OCI-LY7 (cell line): Measurements from ENCODE around the gene SLC17A8. TPM values are rescaled to one million over a fixed set of nuclear protein-coding genes. Genes with fewer than 3 reads are reported as not detected.

Experiments used
- BruUV-seq: library from RNA; stranded (reverse); fragments of 400-500 nt; replicated peaks from 2 replicates; lab custom pipeline; 2021; lab: Mats Ljungman, UMichigan
- CTCF ChIA-PET: fragments of 300-600 bp; sonication (Branson Sonifier 250); formaldehyde crosslinking; loops from one replicate; lab custom pipeline; 2022; ENCODE audit warnings: antibody characterized with exemption; ENCODE audit not compliant: unreplicated experiment; lab: Charles Lee
- POLR2A ChIA-PET: fragments of 300-600 bp; sonication (Branson Sonifier 250); formaldehyde crosslinking; loops from one replicate; lab custom pipeline; 2022; ENCODE audit warnings: antibody characterized with exemption; lab: Charles Lee
- DNase-seq: peaks from one replicate; pipeline ENCODE4 v3.0.0-alpha.2; 2015; ENCODE audit warnings: low spot score
- H2AFZ ChIP-seq: fragments of 200-600 bp; sonication (generic), shearing (Covaris generic); 2 replicates; pipeline ENCODE4 v1.6.1; 2014; ENCODE audit warnings: mild to moderate bottlenecking, antibody characterized with exemption, low read length, moderate library complexity
- H3K27ac ChIP-seq: fragments of 200-600 bp; sonication (generic); 2 replicates; pipeline ENCODE4 v1.5.1; 2014; ENCODE audit warnings: mixed run types, low read depth, mild to moderate bottlenecking, moderate library complexity, low read length, inconsistent platforms; ENCODE audit not compliant: poor library complexity, severe bottlenecking
- H3K36me3 ChIP-seq: fragments of 200-600 bp; sonication (generic); 2 replicates; pipeline ENCODE4 v1.6.1; 2014; ENCODE audit warnings: mild to moderate bottlenecking, antibody characterized with exemption, low read length, moderate library complexity, mixed read lengths; ENCODE audit not compliant: insufficient read depth
- H3K4me1 ChIP-seq: fragments of 200-600 bp; sonication (generic); 2 replicates; pipeline ENCODE4 v1.5.1; 2014; ENCODE audit warnings: mild to moderate bottlenecking, low read length; ENCODE audit not compliant: insufficient read depth, poor library complexity, severe bottlenecking
- H3K4me2 ChIP-seq: fragments of 200-600 bp; sonication (generic); 2 replicates; pipeline ENCODE4 v1.6.1; 2014; ENCODE audit warnings: mild to moderate bottlenecking, low read length
- H3K4me3 ChIP-seq: fragments of 200-600 bp; sonication (generic); 2 replicates; pipeline ENCODE4 v1.5.1; 2014; ENCODE audit warnings: mild to moderate bottlenecking, low read depth, low read length; ENCODE audit not compliant: poor library complexity, severe bottlenecking
- H3K79me2 ChIP-seq: fragments of 200-600 bp; sonication (generic); 2 replicates; pipeline ENCODE4 v1.6.1; 2016; ENCODE audit warnings: low read depth, mild to moderate bottlenecking, low read length, moderate library complexity, mixed read lengths; ENCODE audit not compliant: insufficient read depth
- H3K9me2 ChIP-seq: fragments of 200-600 bp; sonication (generic); 2 replicates; pipeline ENCODE4 v1.6.1; 2016; ENCODE audit warnings: mild to moderate bottlenecking, low read length, mixed read lengths; ENCODE audit not compliant: insufficient read depth
- H3K9me3 ChIP-seq: fragments of 200-600 bp; sonication (generic); 2 replicates; pipeline ENCODE4 v1.6.1; 2014; ENCODE audit warnings: mild to moderate bottlenecking, mixed run types, low read length, mixed read lengths
- H4K20me1 ChIP-seq: fragments of 200-600 bp; sonication (generic); 2 replicates; pipeline ENCODE4 v1.6.1; 2014; ENCODE audit warnings: mild to moderate bottlenecking, antibody characterized with exemption, low read length, moderate library complexity, mixed read lengths; ENCODE audit not compliant: insufficient read depth
- CTCF ChIP-seq: fragments of 200-600 bp; sonication (generic); conservative IDR thresholded peaks from 2 replicates; pipeline ENCODE4 v1.5.1; 2014; ENCODE audit warnings: mild to moderate bottlenecking, antibody characterized with exemption, low read length, moderate library complexity, mixed read lengths
- EZH2phosphoT487 ChIP-seq: fragments of 200-600 bp; sonication (generic); IDR thresholded peaks from 2 replicates; pipeline ENCODE4 v1.6.1; 2018; ENCODE audit warnings: low read depth, borderline replicate concordance, mild to moderate bottlenecking, mixed run types, antibody characterized with exemption, low read length, moderate library complexity, mixed read lengths
- intact Hi-C: fragments of 100-400 bp; cut with micrococcal nuclease; formaldehyde crosslinking; loops from one replicate; pipeline ENCODE4 v1.10.0; 2022; ENCODE audit not compliant: unreplicated experiment
- total RNA-seq, 2 experiments: library from RNA; depleted of rRNA in 1 of 2; stranded (reverse); fragments of >200 nt in 1 of 2; shearing (Covaris generic) in 1 of 2; gene quantifications; 2 replicates each; pipeline ENCODE4 v1.2.3, GENCODE V29; 2014 to 2022

Gene SLC17A8
- total RNA-seq, 2 experiments from 2014 or later: not detected

GRCh38 chr12:100403446-100403845 is 46.6 kb downstream of the SLC17A8 start:
- no peak overlapping the region for H3K4me3 ChIP-seq
- H2AFZ ChIP-seq: no peak overlapping the region
- no peaks in the 10 kb centered on the region for H3K9me3 ChIP-seq
- no peak for DNase-seq
- no peaks in the 10 kb centered on the region for H4K20me1 ChIP-seq
- TF ChIP-seq EZH2phosphoT487: no peak
- no peak for TF ChIP-seq CTCF
- H3K36me3 ChIP-seq: no peaks in the 10 kb centered on the region
- POLR2A ChIA-PET: no interaction called here
- no TSS peak for BruUV-seq
- no peaks in the 10 kb centered on the region for H3K4me1 ChIP-seq
- no peak overlapping the region for H3K4me2 ChIP-seq
- H3K79me2 ChIP-seq: no peaks in the 10 kb centered on the region
- no peaks in the 10 kb centered on the region for H3K9me2 ChIP-seq
- CTCF ChIA-PET: no interaction called here
- intact Hi-C loops: no loop called here
- H3K27ac ChIP-seq: no peak overlapping the region

GRCh38 chr12:100404769-100405407 is 48.0 kb downstream of the SLC17A8 start:
- ChIA-PET CTCF (interaction anchor here (0.5 to 2.2 kb wide), 5 partner anchors 9 to 592 kb away, joined by 3 to 7 read pairs (median 3); no protein-coding TSS in a partner anchor), POLR2A (interaction anchor here (0.6 to 1.1 kb wide), 4 partner anchors 8 to 611 kb away, joined by 3 to 5 read pairs (median 4); no protein-coding TSS in a partner anchor)
- H3K9me3 ChIP-seq: no peaks in the 10 kb centered on the region
- H4K20me1 ChIP-seq: no peaks in the 10 kb centered on the region
- DNase-seq: peak; percentile 69
- no peak overlapping the region for H3K4me2 ChIP-seq
- no peak overlapping the region for H2AFZ ChIP-seq
- H3K79me2 ChIP-seq: no peaks in the 10 kb centered on the region
- no peak overlapping the region for H3K4me3 ChIP-seq
- intact Hi-C loops: loop anchor here (1.0 kb wide), 1 partner anchor 171 kb away; no protein-coding TSS in a partner anchor
- H3K4me1 ChIP-seq: no peaks in the 10 kb centered on the region
- H3K27ac ChIP-seq: no peak overlapping the region
- no peaks in the 10 kb centered on the region for H3K9me2 ChIP-seq
- H3K36me3 ChIP-seq: no peaks in the 10 kb centered on the region
- BruUV-seq: no TSS peak
- TF ChIP-seq EZH2phosphoT487: no peak
- TF ChIP-seq CTCF: peak; percentile 84

- H3K9me3 ChIP-seq: no peaks in the 10 kb centered on the region
- H3K27ac ChIP-seq: no peak overlapping the region
- DNase-seq: no peak
- intact Hi-C loops: no loop called here
- no peak overlapping the region for H3K4me2 ChIP-seq
- no peak for TF ChIP-seq EZH2phosphoT487
- no peak for TF ChIP-seq CTCF
- CTCF ChIA-PET: interaction anchor here (1.4 kb wide), 1 partner anchor 8 kb away, joined by 4 read pairs; no protein-coding TSS in a partner anchor
- H2AFZ ChIP-seq: no peak overlapping the region
- H3K36me3 ChIP-seq: no peaks in the 10 kb centered on the region
- no peaks in the 10 kb centered on the region for H3K9me2 ChIP-seq
- H4K20me1 ChIP-seq: no peaks in the 10 kb centered on the region
- BruUV-seq: no TSS peak
- no peaks in the 10 kb centered on the region for H3K4me1 ChIP-seq
- no peaks in the 10 kb centered on the region for H3K79me2 ChIP-seq
- H3K4me3 ChIP-seq: no peak overlapping the region
- POLR2A ChIA-PET: no interaction called here
Measured at GRCh38 chr12:100413001-100413400, 56.1 kb downstream of the SLC17A8 start.
